ENCODE results near the gene METTL26.

GRCh38 chr16:669666-670065 lies 33.6 kb upstream of the METTL26 start:
- TF ChIP-seq POLR2AphosphoS5 (IDR thresholded peaks at IDR 0.05) (no peak), POLR2A (IDR thresholded peaks at IDR 0.05) (no peak), EP300 (IDR thresholded peaks at IDR 0.05) (no peak)
- TF ChIP-seq, protein P1, sequence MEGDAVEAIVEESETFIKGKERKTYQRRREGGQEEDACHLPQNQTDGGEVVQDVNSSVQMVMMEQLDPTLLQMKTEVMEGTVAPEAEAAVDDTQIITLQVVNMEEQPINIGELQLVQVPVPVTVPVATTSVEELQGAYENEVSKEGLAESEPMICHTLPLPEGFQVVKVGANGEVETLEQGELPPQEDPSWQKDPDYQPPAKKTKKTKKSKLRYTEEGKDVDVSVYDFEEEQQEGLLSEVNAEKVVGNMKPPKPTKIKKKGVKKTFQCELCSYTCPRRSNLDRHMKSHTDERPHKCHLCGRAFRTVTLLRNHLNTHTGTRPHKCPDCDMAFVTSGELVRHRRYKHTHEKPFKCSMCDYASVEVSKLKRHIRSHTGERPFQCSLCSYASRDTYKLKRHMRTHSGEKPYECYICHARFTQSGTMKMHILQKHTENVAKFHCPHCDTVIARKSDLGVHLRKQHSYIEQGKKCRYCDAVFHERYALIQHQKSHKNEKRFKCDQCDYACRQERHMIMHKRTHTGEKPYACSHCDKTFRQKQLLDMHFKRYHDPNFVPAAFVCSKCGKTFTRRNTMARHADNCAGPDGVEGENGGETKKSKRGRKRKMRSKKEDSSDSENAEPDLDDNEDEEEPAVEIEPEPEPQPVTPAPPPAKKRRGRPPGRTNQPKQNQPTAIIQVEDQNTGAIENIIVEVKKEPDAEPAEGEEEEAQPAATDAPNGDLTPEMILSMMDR (IDR thresholded peaks at IDR 0.05), result no peak

Measured in stomach (tissue), 4 donors.